HUES6 (cell line): ENCODE data around the gene WDR90.
A peak's percentile ranks its signal among the peaks of the same experiment; 100 is the strongest.
"Not testable (repeated sequence)": the region's sequence is repeated elsewhere in the genome, so short reads cannot be mapped to it uniquely, and the experiment has no call there.

ENCODE experiments used
- H3K27ac ChIP-seq: 2 replicates; pipeline ENCODE4 v1.7.0; 2013; ENCODE audit warnings: low read depth, mild to moderate bottlenecking, low read length, inconsistent platforms
- H3K27me3 ChIP-seq: 2 replicates; pipeline ENCODE4 v1.6.1; 2013; ENCODE audit warnings: low read length; ENCODE audit not compliant: control insufficient read depth, insufficient read depth
- H3K36me3 ChIP-seq: 2 replicates; pipeline ENCODE4 v1.6.1; 2013; ENCODE audit warnings: low read length; ENCODE audit not compliant: control insufficient read depth, insufficient read depth
- H3K4me1 ChIP-seq: 2 replicates; pipeline ENCODE4 v1.6.1; 2013; ENCODE audit warnings: low read length; ENCODE audit not compliant: control insufficient read depth, insufficient read depth
- H3K4me3 ChIP-seq: 2 replicates; pipeline ENCODE4 v1.5.1; 2013; ENCODE audit warnings: low read depth, low read length
- H3K9ac ChIP-seq: one replicate; pipeline ENCODE4 v1.6.1; 2013; ENCODE audit warnings: mild to moderate bottlenecking, low read length
- H3K9me3 ChIP-seq: 2 replicates; pipeline ENCODE4 v1.6.1; 2013; ENCODE audit warnings: low read depth, low read length; ENCODE audit not compliant: control insufficient read depth, insufficient read depth

Gene WDR90

DNA sequence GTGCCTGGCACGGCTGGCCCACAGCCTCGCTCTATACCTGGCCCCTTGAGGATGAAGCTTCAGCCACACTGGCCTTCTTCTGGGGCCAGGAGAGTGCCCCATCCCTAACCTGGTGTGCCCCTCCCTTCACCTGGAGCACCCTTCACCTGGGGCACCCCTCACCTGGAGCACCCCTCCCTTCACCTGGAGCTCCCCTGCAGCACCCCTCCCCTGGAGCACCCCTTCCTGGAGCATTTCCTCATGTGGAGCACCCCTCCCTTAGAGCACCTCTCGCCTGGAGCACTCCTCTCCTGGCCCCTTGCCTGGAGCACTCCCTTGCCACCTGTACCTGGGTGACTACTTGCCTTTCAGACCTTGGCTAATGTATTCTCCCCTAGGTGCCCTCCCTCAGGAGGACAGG is 58.9 kb downstream of the WDR90 start:
- H3K27ac ChIP-seq: no peak overlapping the region
- H3K9ac ChIP-seq: no peak overlapping the region
- peaks cover 78% of the 10 kb centered on the region for H3K27me3 ChIP-seq
- H3K4me1 ChIP-seq: peaks cover 5% of the 10 kb centered on the region; the same call in 1 of the 2 replicates
- H3K4me3 ChIP-seq: no peak overlapping the region
- H3K36me3 ChIP-seq: no peaks in the 10 kb centered on the region
- no peaks in the 10 kb centered on the region for H3K9me3 ChIP-seq

DNA sequence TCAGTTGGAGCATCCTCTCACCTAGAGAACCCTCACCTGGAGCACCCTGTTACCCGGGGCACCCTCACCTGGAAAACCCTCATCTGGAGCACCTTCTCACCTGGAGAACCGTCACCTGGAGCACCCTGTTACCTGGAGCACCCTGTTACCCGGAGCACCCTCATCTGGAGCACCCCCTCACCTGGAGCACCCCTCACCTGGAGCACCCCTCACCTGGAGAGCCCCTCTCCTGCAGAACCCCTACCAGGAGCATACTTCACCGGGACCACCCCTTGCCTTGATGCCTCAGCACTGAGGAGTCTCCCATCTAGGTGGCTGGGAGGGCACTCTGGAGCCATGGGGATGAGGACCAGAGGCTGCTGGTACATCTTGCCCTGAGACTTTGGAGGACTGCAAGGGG is 59.8 kb downstream of the WDR90 start:
- Histone ChIP-seq H3K27me3 (peaks cover 71% of the 10 kb centered on the region), H3K4me3 (no peak overlapping the region), H3K36me3 (no peaks in the 10 kb centered on the region), H3K4me1 (peaks cover 5% of the 10 kb centered on the region; the same call in 1 of the 2 replicates), H3K9me3 (no peaks in the 10 kb centered on the region), H3K9ac (no peak overlapping the region), H3K27ac (no peak overlapping the region)

DNA sequence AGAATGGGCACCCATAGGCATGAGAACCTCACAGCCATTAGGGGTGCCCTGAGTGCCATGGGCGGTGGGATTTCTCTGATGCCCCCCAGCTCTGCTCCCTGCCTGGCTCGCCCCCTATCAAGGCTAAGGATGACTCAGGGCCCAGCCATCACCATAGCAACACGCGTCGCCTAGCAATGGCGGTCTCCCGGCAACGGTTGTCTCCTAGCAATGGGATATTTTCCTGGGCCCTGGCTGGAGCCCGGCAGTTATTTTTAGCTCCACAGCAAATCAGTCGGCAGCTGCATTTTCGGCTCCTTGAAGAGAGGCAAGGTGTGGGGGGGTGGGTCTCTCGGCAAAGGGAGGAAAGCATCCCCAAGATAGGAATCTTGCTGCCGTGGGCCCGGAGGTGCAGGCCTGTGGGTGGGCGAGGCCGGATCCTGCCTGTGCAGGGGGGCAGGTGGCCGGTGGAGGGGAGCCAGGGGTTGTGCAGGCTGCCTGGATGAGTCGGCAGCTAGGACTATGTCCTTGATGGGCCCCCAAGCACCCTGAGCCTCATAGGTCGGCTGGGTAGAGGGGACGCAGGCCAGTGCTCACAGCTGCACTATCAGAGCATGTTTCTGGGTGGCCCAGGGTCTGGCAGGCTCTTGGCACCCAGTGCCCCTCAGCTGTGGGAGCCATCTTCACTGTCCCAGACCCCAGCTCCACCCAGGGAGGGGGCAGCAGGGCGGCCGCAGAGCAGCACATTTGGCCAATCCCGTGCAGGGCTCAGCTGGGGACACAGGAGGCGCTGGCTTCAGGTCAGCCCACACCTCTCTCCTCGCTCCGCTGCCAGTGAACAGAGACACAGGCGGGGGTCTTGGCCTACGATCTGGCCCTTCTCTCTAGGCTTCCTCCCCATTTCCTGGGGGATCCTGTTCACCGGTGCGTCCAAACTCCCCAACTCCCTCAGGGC is 60.7 kb downstream of the WDR90 start:
- H3K4me1 ChIP-seq: peaks cover 12% of the 10 kb centered on the region; the same call in 1 of the 2 replicates
- H3K9ac ChIP-seq: no peak overlapping the region
- H3K27me3 ChIP-seq: peaks cover 62% of the 10 kb centered on the region
- no peak overlapping the region for H3K27ac ChIP-seq
- no peaks in the 10 kb centered on the region for H3K36me3 ChIP-seq
- H3K4me3 ChIP-seq: no peak overlapping the region
- H3K9me3 ChIP-seq: no peaks in the 10 kb centered on the region

DNA sequence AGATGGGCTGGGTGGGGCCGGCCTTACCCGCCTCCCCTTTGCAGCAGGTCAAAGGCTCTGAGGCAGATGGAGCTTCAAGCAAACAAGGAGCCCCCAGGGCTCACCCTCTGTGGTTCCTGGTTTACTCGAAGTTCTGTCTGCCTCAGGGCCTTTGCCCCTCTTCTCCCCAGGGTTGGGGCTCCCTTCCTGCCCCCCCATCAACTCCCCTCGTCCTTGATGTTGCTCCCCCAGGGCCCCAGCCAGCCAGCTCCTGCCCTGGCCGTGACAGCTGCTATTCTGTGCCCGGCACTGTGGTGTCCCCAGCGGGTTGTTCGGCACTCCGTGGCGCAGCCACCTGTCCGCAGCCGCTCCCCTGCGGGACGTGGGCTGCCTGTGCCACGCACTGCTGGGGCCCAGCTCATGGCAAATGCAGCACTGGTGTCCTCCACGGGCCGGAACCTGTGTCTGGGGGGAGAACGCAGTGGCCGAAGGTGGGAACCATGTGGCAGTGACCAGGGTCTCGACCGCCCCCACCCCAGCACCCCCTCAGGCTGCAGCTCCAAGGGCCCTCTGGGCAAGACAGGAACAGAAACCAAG is 61.4 kb downstream of the WDR90 start:
- no peak overlapping the region for H3K9ac ChIP-seq
- H3K4me1 ChIP-seq: peaks cover 12% of the 10 kb centered on the region; the same call in 1 of the 2 replicates
- H3K9me3 ChIP-seq: no peaks in the 10 kb centered on the region
- H3K36me3 ChIP-seq: no peaks in the 10 kb centered on the region
- peaks cover 60% of the 10 kb centered on the region for H3K27me3 ChIP-seq
- no peak overlapping the region for H3K27ac ChIP-seq
- H3K4me3 ChIP-seq: no peak overlapping the region

DNA sequence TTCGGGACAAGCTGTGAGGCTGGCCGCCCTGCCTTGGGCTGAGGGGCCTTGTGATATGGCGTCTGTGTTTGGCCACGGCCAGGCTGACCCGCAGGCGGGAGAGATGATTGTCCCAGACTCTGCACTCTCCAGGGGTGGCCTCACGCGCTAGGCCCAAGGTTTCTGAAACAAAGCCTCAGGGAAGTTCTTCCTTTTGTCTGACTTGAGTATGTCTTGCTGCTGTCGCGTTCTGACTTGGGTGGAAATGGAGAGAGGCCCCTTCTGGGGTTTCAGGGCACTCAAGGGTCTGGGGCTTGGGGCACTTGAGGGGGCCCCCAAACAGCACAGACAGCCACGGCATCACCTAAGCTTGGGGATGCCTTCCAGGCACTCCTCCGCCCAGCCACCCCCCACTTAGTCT is 61.9 kb downstream of the WDR90 start:
- Histone ChIP-seq H3K36me3 (no peaks in the 10 kb centered on the region), H3K4me1 (peaks cover 16% of the 10 kb centered on the region), H3K27ac (no peak overlapping the region), H3K27me3 (peaks cover 62% of the 10 kb centered on the region), H3K9ac (no peak overlapping the region), H3K9me3 (no peaks in the 10 kb centered on the region), H3K4me3 (no peak overlapping the region)

DNA sequence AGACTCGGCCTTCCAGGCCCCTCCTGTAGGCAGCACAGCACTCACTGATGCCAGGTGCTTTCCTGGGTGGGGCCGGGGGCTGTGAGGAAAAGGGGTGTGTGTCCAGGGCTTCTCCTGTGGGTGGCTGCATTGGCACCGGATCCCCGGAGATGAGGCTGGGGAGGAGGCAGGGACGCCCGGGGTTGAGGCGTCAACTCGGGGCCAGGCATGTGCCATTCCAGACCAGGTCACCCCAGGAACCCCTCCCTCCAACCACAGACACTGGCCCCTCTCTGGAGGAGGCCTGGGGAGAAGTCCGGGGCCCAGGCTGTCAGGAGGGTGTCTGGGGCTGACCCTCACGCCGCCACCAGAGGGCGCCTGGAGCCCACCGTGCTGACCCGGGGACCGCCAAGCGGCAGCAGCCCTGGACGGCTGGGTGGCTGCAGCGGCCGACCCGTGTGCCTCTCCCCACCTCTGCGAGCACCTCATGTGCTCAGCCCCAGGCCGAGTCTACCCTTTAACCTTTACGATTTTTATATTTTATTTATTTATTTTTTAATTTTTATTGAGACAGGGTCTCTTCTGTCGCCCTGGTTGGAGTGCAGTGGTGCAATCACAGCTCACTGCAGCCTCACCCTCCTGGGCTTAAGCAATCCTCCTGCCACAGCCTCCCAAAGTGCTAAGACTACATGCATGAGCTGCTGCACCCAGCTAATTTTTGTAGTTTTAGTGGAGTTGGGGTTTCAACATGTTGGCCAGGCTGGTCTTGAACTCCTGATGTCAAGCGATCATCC is 62.6 kb downstream of the WDR90 start:
- H3K4me3 ChIP-seq: no peak overlapping the region
- no peaks in the 10 kb centered on the region for H3K9me3 ChIP-seq
- no peak overlapping the region for H3K27ac ChIP-seq
- H3K9ac ChIP-seq: no peak overlapping the region
- H3K27me3 ChIP-seq: peaks cover 60% of the 10 kb centered on the region
- H3K4me1 ChIP-seq: peaks cover 23% of the 10 kb centered on the region
- H3K36me3 ChIP-seq: no peaks in the 10 kb centered on the region

DNA sequence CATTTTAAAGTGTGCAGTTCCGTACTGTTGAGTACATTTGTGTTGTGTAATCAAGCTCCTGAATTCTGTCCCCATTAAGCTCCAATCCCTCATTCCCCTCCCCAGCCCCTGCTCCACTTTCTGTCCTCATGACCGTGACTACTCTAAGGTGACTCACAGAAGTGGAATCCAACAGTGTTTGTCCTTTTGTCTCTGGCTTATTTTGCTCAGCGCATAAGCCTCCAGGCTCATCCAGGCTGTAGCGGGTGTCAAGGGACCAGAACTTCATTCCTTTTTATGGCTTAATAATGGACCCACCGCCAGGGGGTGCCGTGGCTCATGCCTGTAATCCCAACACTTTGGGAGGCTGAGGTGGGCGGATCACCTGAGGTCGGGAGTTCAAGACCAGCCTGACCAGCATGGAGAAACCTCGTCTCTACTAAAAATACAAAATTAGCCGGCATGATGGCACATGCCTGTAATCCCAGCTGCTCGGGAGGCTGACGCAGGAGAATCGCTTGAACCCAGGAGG is 63.6 kb downstream of the WDR90 start:
- Histone ChIP-seq H3K27me3 (peaks cover 52% of the 10 kb centered on the region), H3K4me1 (peaks cover 24% of the 10 kb centered on the region)
- H3K36me3 ChIP-seq, H3K9me3 ChIP-seq, H3K4me3 ChIP-seq, H3K27ac ChIP-seq, H3K9ac ChIP-seq: not testable (repeated sequence)

DNA sequence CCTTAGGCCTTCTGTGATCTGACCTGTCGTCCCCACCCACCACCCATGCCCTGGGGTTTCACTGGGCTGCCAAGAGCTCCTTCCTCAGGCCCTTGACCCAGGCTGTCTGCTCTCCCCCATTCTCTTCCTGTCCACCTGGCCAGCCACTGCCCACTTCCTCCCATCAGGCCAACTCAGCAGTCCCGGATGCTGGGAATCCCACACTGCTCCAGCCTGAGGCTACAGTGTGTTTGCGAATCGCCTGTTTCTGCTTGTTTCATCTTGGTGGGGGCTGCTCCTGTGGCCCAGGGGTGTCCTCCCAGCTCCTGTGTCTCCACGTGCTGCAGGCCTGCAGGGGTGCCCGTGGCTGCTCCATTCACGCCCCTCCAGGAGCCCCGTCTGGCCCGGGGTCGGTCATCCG is 64.9 kb downstream of the WDR90 start:
- Histone ChIP-seq H3K27ac (no peak overlapping the region), H3K36me3 (no peaks in the 10 kb centered on the region), H3K27me3 (peaks cover 40% of the 10 kb centered on the region), H3K4me1 (peaks cover 24% of the 10 kb centered on the region), H3K9ac (no peak overlapping the region), H3K4me3 (no peak overlapping the region), H3K9me3 (no peaks in the 10 kb centered on the region)

DNA sequence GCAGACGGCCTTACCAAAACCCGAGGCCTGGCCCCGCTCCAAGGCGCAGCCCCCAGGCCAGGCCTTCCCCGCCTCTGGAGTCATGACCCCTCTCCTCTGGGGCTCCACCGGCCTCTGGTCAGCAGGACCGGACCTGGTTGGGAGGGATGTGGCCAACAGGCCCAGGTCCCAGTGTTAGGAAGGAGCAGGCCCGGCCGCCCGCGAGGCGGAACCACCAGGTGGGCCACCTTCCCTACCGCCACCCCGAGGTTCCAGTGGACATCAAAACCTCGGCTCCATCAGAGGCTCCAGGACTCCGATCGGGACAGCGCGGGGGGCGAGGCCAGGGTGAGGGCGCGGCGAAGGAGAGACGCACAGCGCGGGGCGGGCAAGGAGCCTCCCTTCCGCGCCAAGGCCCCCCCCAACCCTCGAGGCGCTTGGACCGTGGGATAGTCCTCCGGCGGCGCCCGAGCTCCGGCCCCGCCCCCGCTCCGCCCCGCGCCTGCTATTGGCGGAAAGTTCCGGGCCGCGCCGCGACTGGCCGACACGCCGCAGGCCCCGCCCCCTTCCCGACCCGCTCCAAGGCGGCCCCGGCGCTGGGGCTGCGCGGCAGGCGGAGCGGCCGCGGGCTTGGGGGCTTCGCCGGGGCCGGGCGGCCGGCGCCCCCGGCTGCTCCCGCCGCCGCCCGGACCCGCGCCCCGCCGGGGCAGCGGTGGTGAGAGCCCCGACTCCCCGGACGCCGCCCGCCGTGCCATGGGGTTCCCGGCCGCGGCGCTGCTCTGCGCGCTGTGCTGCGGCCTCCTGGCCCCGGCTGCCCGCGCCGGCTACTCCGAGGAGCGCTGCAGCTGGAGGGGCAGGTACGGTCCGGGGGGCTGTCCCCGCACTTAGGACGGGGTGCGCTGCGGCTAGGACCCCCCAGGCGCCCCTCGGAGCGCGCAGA is 65.7 kb downstream of the WDR90 start, which contains the start of gene METRN:
TSS of gene METRN (plus strand) at position 561 of the 919 bp plus-strand sequence. CDS start at position 733, 172 bp downstream.
- Histone ChIP-seq H3K9me3 (no peaks in the 10 kb centered on the region), H3K27ac (no peak within 1 kb of the TSS), H3K4me1 (peaks cover 30% of the 10 kb centered on the region), H3K27me3 (peaks cover 35% of the 10 kb centered on the region), H3K36me3 (no peaks in the 10 kb centered on the region), H3K9ac (peak within 1 kb of the TSS; percentile 41), H3K4me3 (peak within 1 kb of the TSS; percentile 68)
